ENCODE results near the gene ANKMY1.

ANKMY1 gene

DNA sequence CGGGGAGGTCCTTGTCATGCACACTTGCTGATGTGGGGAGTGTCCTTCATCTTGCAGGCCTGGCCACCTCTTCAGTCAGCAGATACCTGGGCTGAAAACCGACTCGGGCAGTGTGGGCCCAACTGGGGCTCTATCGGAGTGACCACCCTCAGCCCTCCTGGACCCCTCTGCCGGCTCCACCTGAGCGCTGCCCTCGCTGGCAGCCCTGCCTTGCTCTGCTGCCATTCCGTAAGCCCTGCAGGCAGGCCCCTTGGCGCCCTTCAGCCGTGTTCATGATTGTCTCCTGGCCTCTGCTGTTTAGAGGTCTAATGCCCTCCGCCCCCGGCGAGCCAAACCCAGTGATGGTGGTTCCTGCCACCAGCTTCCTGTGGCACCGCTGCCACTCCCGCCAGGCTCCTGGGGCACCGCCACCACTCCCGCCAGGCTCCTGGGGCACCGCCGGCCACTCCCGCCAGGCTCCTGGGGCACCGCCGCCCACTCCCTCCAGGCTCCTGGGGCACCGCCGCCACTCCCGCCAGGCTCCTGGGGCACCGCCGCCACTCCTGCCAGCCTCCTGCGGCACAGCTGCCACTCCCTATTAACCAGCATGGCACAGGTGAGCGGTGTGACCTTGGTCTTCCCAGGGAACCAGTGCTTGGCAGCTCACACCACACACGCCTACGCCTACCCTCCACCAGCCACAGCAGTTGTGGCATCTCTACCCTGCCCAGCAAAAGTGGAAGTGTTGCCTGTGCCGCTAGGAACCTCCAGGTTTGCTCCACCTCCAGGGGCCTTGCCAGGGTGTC, 44.7 kb upstream of the ANKMY1 start:
- DNase-seq (ENCODE audit: low read depth): no peak
- TF ChIP-seq, protein P1, sequence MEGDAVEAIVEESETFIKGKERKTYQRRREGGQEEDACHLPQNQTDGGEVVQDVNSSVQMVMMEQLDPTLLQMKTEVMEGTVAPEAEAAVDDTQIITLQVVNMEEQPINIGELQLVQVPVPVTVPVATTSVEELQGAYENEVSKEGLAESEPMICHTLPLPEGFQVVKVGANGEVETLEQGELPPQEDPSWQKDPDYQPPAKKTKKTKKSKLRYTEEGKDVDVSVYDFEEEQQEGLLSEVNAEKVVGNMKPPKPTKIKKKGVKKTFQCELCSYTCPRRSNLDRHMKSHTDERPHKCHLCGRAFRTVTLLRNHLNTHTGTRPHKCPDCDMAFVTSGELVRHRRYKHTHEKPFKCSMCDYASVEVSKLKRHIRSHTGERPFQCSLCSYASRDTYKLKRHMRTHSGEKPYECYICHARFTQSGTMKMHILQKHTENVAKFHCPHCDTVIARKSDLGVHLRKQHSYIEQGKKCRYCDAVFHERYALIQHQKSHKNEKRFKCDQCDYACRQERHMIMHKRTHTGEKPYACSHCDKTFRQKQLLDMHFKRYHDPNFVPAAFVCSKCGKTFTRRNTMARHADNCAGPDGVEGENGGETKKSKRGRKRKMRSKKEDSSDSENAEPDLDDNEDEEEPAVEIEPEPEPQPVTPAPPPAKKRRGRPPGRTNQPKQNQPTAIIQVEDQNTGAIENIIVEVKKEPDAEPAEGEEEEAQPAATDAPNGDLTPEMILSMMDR (conservative IDR thresholded peaks at IDR 0.05; ENCODE audit: low read length): no peak
- no peak overlapping the region for H3K4me3 ChIP-seq (ENCODE audit: low read length)

DNA sequence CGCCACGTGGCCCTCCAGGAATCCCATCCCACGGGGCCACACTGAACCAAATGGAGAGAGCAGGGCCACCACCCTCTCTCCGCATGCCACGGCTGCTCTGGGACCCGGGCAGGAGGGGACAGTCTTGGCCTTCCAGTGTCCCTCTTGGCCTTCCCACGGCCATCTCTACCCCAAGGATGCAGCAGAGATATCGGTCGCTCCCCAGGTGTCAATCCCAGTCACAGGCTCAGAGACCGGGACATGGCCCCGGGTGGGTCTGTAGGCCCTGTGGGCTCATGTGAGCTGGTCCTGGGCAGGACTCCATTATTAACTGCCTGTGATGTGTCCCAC, 44.0 kb upstream of the ANKMY1 start:
- DNase-seq (ENCODE audit: low read depth): no peak
- no peak overlapping the region for H3K4me3 ChIP-seq (ENCODE audit: low read length)
- TF ChIP-seq, protein P1 (conservative IDR thresholded peaks at IDR 0.05; ENCODE audit: low read length): no peak

DNA sequence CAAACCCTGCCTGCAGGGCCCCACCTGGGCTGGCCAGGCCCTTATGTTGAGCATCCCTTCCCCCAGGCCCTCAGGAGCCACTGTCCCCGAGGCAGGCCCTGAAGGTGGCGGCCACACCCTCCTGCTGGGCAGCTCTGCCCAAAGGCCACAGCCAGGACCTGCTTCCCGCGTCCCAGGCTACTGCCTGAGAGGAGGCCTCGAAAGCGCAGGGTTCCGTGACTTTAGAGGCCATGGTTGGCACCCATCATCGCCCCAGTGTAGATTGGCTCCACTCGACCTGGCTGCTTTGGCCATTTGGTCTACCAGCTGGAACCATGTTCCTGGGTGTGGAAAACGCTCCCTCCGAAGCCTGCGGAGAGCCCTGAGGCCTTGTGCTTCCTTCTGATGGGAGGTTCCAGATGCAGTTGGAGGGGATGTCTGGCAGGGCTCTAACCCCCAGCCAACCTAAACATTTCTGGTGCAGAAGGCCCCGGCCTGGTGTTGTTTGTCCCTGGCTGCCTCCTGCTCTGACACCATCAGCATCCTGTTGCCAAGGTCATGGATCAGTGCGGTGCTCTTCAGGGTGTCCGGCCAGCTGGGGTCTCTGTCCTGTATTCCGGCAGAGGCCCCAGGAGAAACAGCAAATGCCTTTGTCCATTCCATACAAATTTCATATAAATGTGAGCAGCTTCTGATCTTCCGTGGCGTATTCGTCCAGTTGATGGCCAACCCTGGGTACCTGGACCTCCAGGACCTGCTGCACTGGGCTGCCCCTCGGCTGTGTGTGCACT, 43.5 kb upstream of the ANKMY1 start:
- H3K4me3 ChIP-seq (ENCODE audit: low read length): no peak overlapping the region
- TF ChIP-seq, protein P1 (conservative IDR thresholded peaks at IDR 0.05; ENCODE audit: low read length): no peak
- no peak for DNase-seq (ENCODE audit: low read depth)

DNA sequence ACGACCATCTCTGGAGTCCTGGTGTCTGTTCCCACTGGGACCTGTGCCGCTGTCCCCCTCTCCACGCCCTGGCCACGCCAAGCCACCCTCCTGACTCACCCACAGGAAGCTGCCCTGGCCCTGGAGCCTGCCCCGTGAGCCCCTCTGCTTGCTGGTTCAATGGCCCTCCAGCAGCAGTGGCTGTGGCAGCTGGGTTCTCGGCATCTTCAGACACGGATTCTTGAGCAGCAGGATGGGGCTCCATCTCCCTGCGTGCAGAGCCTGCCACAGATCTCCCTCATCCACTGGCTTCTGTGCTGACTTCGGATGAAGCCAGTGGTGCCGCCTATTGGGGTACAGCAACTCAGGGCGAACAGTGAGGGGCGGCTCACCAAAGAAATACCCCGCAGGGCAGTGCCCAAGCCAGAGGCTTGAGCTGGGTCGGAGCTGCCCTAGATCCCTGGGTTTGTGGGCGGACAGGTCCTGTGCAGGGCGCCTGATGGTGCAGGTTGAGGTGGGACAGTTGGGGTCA, 42.7 kb upstream of the ANKMY1 start:
- TF ChIP-seq, protein P1 (conservative IDR thresholded peaks at IDR 0.05; ENCODE audit: low read length): no peak
- no peak for DNase-seq (ENCODE audit: low read depth)
- no peak overlapping the region for H3K4me3 ChIP-seq (ENCODE audit: low read length)

DNA sequence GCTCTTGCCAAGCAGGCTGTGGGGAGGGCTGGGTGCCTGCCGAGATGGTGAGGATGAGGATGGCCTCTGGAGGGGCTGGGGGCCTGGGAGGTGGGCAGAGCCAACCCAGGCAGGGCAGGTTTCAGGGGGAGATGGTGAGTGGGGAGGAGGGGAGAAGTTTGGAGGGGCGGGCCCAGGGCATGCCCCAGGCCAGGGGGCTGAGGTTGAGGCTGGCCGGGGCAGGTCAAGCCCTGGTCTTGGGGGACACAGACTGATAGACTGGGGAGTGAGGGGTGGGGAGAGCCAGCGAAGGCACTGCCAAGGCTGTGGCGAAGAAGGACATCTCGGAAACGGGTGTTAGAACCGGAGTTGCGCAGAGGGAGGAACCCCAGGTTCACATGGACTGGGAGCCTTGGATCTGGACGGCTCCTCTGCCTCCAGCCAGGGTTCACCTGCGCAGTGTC, 41.4 kb upstream of the ANKMY1 start:
- DNase-seq (ENCODE audit: low read depth): no peak
- TF ChIP-seq, protein P1 (conservative IDR thresholded peaks at IDR 0.05; ENCODE audit: low read length): no peak
- H3K4me3 ChIP-seq (ENCODE audit: low read length): no peak overlapping the region

DNA sequence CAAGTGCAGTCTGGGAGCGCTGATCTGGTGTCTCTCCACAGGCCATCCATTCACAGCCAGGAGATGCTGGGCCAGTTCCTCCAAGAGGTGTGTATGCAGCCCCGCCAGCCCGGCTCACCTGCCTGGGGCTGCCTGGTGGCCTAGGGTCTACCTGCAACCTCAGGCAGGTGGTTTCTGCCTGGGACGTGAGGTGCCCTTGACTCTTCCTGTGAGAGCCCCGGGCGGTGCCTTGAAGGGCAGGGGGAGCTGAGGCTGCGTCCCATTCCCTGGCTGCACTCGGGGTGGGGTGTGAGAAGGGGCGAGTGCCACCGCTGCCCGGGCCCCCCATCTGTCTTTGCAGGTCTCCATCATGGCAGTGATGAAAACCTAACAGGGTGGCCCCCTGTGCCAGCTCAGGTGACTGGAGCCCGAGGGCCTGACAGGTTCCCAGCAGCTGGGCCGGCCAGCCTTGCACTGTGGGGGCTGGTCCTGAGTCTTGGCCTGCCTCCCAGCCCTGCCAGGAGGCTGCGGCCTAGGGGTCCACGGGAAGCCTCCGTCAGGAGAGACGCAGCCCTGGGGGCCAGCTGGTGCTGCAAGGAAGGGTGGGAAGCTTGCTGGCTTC, 40.6 kb upstream of the ANKMY1 start:
- no peak overlapping the region for H3K4me3 ChIP-seq (ENCODE audit: low read length)
- TF ChIP-seq, protein P1 (conservative IDR thresholded peaks at IDR 0.05; ENCODE audit: low read length): no peak
- DNase-seq (ENCODE audit: low read depth): no peak
